ENCODE measurements around the gene TNIK.
"Not testable (repeated sequence)": the region's sequence is repeated elsewhere in the genome, so short reads cannot be mapped to it uniquely, and the experiment has no call there.

The TNIK gene

GRCh38 chr3:171371354-171371753 is 88.9 kb downstream of the TNIK start:
- DNase-seq (ENCODE audit: low read depth) = no peak
- TF ChIP-seq CTCF (conservative IDR thresholded peaks at IDR 0.05; ENCODE audit: control insufficient read depth, insufficient read depth, low read depth, low read length) = no peak
- H3K4me3 ChIP-seq (ENCODE audit: control insufficient read depth, low read depth, low read length) = no peak overlapping the region

- no peak for DNase-seq (ENCODE audit: low read depth)
- H3K4me3 ChIP-seq (ENCODE audit: control insufficient read depth, low read depth, low read length) = no peak overlapping the region
- TF ChIP-seq CTCF (conservative IDR thresholded peaks at IDR 0.05; ENCODE audit: control insufficient read depth, insufficient read depth, low read depth, low read length) = no peak
These were observed 91.0 kb downstream of the TNIK start for GRCh38 chr3:171369156-171369555.

- not testable (repeated sequence) for DNase-seq (ENCODE audit: low read depth); H3K4me3 ChIP-seq (ENCODE audit: control insufficient read depth, low read depth, low read length)
These were observed 93.5 kb downstream of the TNIK start for GRCh38 chr3:171366738-171367137.

GRCh38 chr3:171366043-171366442 is 94.2 kb downstream of the TNIK start:
- no peak overlapping the region for H3K4me3 ChIP-seq (ENCODE audit: control insufficient read depth, low read depth, low read length)
- no peak for DNase-seq (ENCODE audit: low read depth)
- TF ChIP-seq CTCF (conservative IDR thresholded peaks at IDR 0.05; ENCODE audit: control insufficient read depth, insufficient read depth, low read depth, low read length) = no peak

- no peak overlapping the region for H3K4me3 ChIP-seq (ENCODE audit: control insufficient read depth, low read depth, low read length)
- no peak for TF ChIP-seq CTCF (conservative IDR thresholded peaks at IDR 0.05; ENCODE audit: control insufficient read depth, insufficient read depth, low read depth, low read length)
- DNase-seq (ENCODE audit: low read depth) = no peak
These were observed 94.7 kb downstream of the TNIK start for GRCh38 chr3:171365489-171365888.

GRCh38 chr3:171364500-171364899 is 95.7 kb downstream of the TNIK start:
- no peak for TF ChIP-seq CTCF (conservative IDR thresholded peaks at IDR 0.05; ENCODE audit: control insufficient read depth, insufficient read depth, low read depth, low read length)
- no peak overlapping the region for H3K4me3 ChIP-seq (ENCODE audit: control insufficient read depth, low read depth, low read length)
- DNase-seq (ENCODE audit: low read depth) = no peak

- no peak overlapping the region for H3K4me3 ChIP-seq (ENCODE audit: control insufficient read depth, low read depth, low read length)
- TF ChIP-seq CTCF (conservative IDR thresholded peaks at IDR 0.05; ENCODE audit: control insufficient read depth, insufficient read depth, low read depth, low read length) = no peak
- no peak for DNase-seq (ENCODE audit: low read depth)
These were observed 97.0 kb downstream of the TNIK start for GRCh38 chr3:171363202-171363601.

Measured in fibroblast of mammary gland (primary cell).